Liver (tissue), 9 donors: ENCODE data around the gene TNFRSF8. TPM values are rescaled to one million over a fixed set of nuclear protein-coding genes. Genes with fewer than 3 reads are reported as not detected.

ENCODE experiments used
- DNase-seq: peaks from one replicate; pipeline ENCODE4 v3.0.0-alpha.2; 2017; ENCODE audit warnings: low spot score
- H3K27ac ChIP-seq, 2 donors: one replicate each; pipeline ENCODE4 v1.7.0; 2013; ENCODE audit warnings: inconsistent platforms in 2 of 2, low read length in 2 of 2, control low read depth in 1 of 2, low read depth in 1 of 2, mild to moderate bottlenecking in 1 of 2
- H3K27me3 ChIP-seq, 4 donors: one replicate each; pipeline versions ENCODE4 v1.6.1 to v1.7.0; 2013; ENCODE audit warnings: low read length in 3 of 4, inconsistent platforms in 1 of 4, mild to moderate bottlenecking in 1 of 4, moderate library complexity in 1 of 4; ENCODE audit not compliant: control insufficient read depth in 4 of 4, insufficient read depth in 4 of 4
- H3K36me3 ChIP-seq, 4 donors: one replicate each; pipeline versions ENCODE4 v1.6.1 to v1.7.0; 2013; ENCODE audit warnings: low read length in 3 of 4, mild to moderate bottlenecking in 3 of 4, low read depth in 1 of 4, moderate library complexity in 1 of 4; ENCODE audit not compliant: control insufficient read depth in 4 of 4, insufficient read depth in 3 of 4
- H3K4me1 ChIP-seq, 4 donors: one replicate each; pipeline versions ENCODE4 v1.6.1 to v1.7.0; 2013; ENCODE audit warnings: low read length in 3 of 4, mild to moderate bottlenecking in 3 of 4, moderate library complexity in 1 of 4; ENCODE audit not compliant: control insufficient read depth in 4 of 4, insufficient read depth in 4 of 4
- H3K4me3 ChIP-seq, 3 donors: one replicate each; pipeline versions ENCODE4 v1.6.1 to v1.7.0; 2013; ENCODE audit warnings: low read length in 3 of 3, control low read depth in 1 of 3, low read depth in 1 of 3, mild to moderate bottlenecking in 1 of 3
- H3K9ac ChIP-seq, 2 donors: one replicate each; pipeline ENCODE4 v1.7.0; 2013; ENCODE audit warnings: low read length in 2 of 2, mild to moderate bottlenecking in 2 of 2, moderate library complexity in 2 of 2, control low read depth in 1 of 2, low read depth in 1 of 2
- H3K9me3 ChIP-seq, 4 donors: one replicate each; pipeline versions ENCODE4 v1.6.1 to v1.7.0; 2013; ENCODE audit warnings: low read length in 3 of 4; ENCODE audit not compliant: control insufficient read depth in 4 of 4
- EGR1 ChIP-seq, 2 donors: IDR thresholded peaks; 2 replicates each; pipeline ENCODE4 v1.6.1; 2016 to 2018; ENCODE audit warnings: antibody characterized with exemption in 2 of 2, low read depth in 2 of 2
- FOXA2 ChIP-seq: IDR thresholded peaks from 2 replicates; pipeline ENCODE4 v1.6.1; 2016; ENCODE audit warnings: antibody characterized with exemption
- GABPA ChIP-seq, 2 donors: IDR thresholded peaks in 1 of 2; conservative IDR thresholded peaks in 1 of 2; 2 replicates each; pipeline ENCODE4 v1.6.1; 2016; ENCODE audit warnings: antibody characterized with exemption in 2 of 2, mild to moderate bottlenecking in 1 of 2, moderate library complexity in 1 of 2
- HNF4A ChIP-seq, 2 donors: conservative IDR thresholded peaks; 2 replicates each; pipeline ENCODE4 v1.6.1; 2016; ENCODE audit warnings: antibody characterized with exemption in 2 of 2, mild to moderate bottlenecking in 2 of 2
- HNF4G ChIP-seq: IDR thresholded peaks from 2 replicates; pipeline ENCODE4 v1.6.1; 2016; ENCODE audit warnings: antibody characterized with exemption
- JUND ChIP-seq, 2 donors: IDR thresholded peaks; 2 replicates each; pipeline ENCODE4 v1.6.1; 2016; ENCODE audit warnings: antibody characterized with exemption in 2 of 2
- RAD21 ChIP-seq, 2 donors: IDR thresholded peaks; 2 replicates each; pipeline ENCODE4 v1.6.1; 2016; ENCODE audit warnings: antibody characterized with exemption in 2 of 2, mild to moderate bottlenecking in 2 of 2
- RXRA ChIP-seq, 2 donors: IDR thresholded peaks; 2 replicates each; pipeline ENCODE4 v1.6.1; 2017 to 2018; ENCODE audit warnings: antibody characterized with exemption in 2 of 2, mild to moderate bottlenecking in 1 of 2
- SP1 ChIP-seq: IDR thresholded peaks from 2 replicates; pipeline ENCODE4 v1.6.1; 2018; ENCODE audit warnings: antibody characterized with exemption, mild to moderate bottlenecking
- TAF1 ChIP-seq: conservative IDR thresholded peaks from 2 replicates; pipeline ENCODE4 v1.6.1; 2016; ENCODE audit warnings: antibody characterized with exemption, mild to moderate bottlenecking
- YY1 ChIP-seq: IDR thresholded peaks from 2 replicates; pipeline ENCODE4 v1.6.1; 2016; ENCODE audit warnings: antibody characterized with exemption, mild to moderate bottlenecking
- WGBS: extraction: QIAGEN DNeasy Blood & Tissue Kit; methylation state at CpG from one replicate; pipeline ENCODE4 v1.1.7; 2013; 5-methylcytosine and 5-hydroxymethylcytosine counted together
- polyA plus RNA-seq, 2 donors: library from polyadenylated mRNA; stranded (reverse) in 1 of 2; unstranded in 1 of 2; fragments of 200-250 nt in 1 of 2; fragments of >200 nt in 1 of 2; fragmentation: Nextera tagmentation in 1 of 2; extraction: Ambion mirVana in 1 of 2; gene quantifications; one replicate each; pipeline versions ENCODE4 v1.2.1 to v1.2.3, GENCODE V29; 2013 to 2015
- total RNA-seq, 2 donors: library from RNA; depleted of rRNA; stranded (reverse); fragments of >200 nt; gene quantifications; one replicate each; pipeline ENCODE4 v1.2.3, GENCODE V29; 2014
- TF ChIP-seq, protein P1 (sequence below): IDR thresholded peaks from 2 replicates; pipeline ENCODE4 v1.6.1; 2016; ENCODE audit warnings: antibody characterized with exemption
- TF ChIP-seq, protein P2 (sequence below): IDR thresholded peaks from 2 replicates; pipeline ENCODE4 v1.6.1; 2016; ENCODE audit warnings: antibody characterized with exemption
- TF ChIP-seq, protein P3 (sequence below): IDR thresholded peaks from 2 replicates; pipeline ENCODE4 v1.6.1; 2016; ENCODE audit warnings: antibody characterized with exemption, mild to moderate bottlenecking
- TF ChIP-seq, protein P4 (sequence below): IDR thresholded peaks from 2 replicates; pipeline ENCODE4 v1.6.1; 2016; ENCODE audit warnings: antibody characterized with exemption
- donor health status: healthy.
- donor health status: healthy.
- donor health status: healthy.
- donor health status: healthy.
- donor health status: healthy.

TNFRSF8 gene
- total and polyA plus RNA-seq, 4 donors, result 0.08 to 0.19 (median 0.12) TPM

DNA sequence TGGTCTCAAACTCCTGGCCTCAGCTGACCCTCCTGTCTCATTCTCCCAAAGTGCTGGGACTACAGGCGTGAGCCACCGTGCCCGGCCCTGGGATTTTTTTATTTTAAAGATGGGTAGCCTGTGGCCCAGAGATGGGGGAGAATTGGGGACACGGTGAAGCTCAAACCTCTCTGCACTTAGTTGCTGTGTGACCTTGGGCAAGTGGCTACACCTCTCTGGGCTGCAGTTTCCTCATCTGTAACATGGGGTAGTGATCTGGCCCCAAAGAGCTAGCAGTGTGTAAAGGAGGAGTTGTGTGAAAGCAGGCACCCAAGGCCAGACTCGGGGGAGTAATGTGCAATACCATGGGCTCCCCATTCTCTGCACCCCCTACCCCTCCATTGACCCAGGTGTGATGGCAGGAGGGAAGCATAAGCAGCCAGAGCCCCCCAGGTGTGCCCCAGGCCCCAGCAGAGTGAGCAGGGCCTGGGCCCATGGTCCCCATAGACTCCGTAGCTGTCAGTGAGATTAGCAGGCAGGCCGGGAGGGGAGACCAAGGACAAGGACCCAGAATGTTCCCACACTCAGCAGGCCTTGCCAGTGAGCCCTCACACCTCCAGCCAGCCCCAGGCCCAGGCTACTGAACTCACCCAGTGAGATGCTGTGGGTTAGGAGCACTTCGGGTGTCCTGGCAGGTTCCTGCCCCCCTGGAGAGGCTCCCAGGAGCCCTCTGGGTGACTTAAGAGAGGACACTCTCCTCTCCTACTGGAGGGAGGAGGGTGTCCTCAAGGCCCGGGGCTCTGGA lies 17.9 kb downstream of the TNFRSF8 start (continued):
- TF ChIP-seq, protein P1, sequence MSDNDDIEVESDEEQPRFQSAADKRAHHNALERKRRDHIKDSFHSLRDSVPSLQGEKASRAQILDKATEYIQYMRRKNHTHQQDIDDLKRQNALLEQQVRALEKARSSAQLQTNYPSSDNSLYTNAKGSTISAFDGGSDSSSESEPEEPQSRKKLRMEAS, result no peak
- TF ChIP-seq JUND (IDR thresholded peaks at IDR 0.05) (no peak), RAD21 (IDR thresholded peaks at IDR 0.05) (no peak), RXRA (IDR thresholded peaks at IDR 0.05) (no peak), TAF1 (no peak)

DNA sequence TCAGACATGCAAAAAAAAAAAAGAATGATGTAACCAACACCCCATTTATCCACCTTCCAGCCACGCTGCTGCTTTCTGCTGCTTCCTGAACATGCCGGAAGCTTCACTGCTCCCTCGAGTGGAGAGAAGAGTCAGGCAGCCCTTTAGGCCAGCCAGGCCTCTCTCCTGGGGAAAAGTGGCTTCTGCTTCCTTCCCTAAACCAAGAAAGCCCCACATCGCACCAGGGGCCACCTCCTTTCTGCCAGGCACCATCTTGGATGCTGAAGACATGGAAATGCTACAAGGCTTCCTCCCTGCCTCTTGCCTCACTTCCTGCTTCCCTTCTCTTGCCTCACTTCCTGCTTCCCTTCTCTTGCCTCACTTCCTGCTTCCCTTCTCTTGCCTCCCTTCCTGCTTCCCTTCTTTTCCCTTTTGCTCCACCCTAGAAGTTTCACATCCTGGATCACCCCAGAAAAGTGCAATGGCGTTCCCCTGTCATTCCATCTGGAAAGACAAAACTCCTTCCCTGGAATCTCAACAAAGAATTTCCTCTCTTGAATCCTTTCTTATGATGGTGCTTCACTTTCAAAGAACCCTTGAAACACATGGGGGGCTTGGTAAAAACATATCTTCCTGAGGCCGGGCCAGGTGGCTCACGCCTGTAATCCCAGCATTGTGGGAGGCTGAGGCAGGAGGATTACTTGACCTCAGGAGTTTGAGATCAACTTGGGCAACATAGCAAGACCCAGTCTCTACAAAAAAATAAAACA lies 18.7 kb downstream of the TNFRSF8 start:
- no peak for DNase-seq
- no peaks in the 10 kb centered on the region for H3K36me3 ChIP-seq
- H3K9me3 ChIP-seq, result peaks cover 0 to 2% (median under 1%) of the 10 kb centered on the region in 4 donors
- TF ChIP-seq HNF4G (no peak), RXRA (IDR thresholded peaks at IDR 0.05) (no peak), HNF4A (conservative IDR thresholded peaks at IDR 0.05) (no peak), EGR1 (IDR thresholded peaks at IDR 0.05; ENCODE audit: low read depth in 2 of 2) (no peak), GABPA (IDR thresholded peaks at IDR 0.05 in 1 of 2, conservative IDR thresholded peaks at IDR 0.05 in 1 of 2) (no peak), TAF1 (no peak), SP1 (no peak), FOXA2 (no peak), RAD21 (IDR thresholded peaks at IDR 0.05) (no peak), YY1 (no peak)
- TF ChIP-seq, protein P2, sequence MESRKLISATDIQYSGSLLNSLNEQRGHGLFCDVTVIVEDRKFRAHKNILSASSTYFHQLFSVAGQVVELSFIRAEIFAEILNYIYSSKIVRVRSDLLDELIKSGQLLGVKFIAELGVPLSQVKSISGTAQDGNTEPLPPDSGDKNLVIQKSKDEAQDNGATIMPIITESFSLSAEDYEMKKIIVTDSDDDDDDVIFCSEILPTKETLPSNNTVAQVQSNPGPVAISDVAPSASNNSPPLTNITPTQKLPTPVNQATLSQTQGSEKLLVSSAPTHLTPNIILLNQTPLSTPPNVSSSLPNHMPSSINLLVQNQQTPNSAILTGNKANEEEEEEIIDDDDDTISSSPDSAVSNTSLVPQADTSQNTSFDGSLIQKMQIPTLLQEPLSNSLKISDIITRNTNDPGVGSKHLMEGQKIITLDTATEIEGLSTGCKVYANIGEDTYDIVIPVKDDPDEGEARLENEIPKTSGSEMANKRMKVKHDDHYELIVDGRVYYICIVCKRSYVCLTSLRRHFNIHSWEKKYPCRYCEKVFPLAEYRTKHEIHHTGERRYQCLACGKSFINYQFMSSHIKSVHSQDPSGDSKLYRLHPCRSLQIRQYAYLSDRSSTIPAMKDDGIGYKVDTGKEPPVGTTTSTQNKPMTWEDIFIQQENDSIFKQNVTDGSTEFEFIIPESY, result no peak
- TF ChIP-seq, protein P3, sequence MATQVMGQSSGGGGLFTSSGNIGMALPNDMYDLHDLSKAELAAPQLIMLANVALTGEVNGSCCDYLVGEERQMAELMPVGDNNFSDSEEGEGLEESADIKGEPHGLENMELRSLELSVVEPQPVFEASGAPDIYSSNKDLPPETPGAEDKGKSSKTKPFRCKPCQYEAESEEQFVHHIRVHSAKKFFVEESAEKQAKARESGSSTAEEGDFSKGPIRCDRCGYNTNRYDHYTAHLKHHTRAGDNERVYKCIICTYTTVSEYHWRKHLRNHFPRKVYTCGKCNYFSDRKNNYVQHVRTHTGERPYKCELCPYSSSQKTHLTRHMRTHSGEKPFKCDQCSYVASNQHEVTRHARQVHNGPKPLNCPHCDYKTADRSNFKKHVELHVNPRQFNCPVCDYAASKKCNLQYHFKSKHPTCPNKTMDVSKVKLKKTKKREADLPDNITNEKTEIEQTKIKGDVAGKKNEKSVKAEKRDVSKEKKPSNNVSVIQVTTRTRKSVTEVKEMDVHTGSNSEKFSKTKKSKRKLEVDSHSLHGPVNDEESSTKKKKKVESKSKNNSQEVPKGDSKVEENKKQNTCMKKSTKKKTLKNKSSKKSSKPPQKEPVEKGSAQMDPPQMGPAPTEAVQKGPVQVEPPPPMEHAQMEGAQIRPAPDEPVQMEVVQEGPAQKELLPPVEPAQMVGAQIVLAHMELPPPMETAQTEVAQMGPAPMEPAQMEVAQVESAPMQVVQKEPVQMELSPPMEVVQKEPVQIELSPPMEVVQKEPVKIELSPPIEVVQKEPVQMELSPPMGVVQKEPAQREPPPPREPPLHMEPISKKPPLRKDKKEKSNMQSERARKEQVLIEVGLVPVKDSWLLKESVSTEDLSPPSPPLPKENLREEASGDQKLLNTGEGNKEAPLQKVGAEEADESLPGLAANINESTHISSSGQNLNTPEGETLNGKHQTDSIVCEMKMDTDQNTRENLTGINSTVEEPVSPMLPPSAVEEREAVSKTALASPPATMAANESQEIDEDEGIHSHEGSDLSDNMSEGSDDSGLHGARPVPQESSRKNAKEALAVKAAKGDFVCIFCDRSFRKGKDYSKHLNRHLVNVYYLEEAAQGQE, result no peak
- TF ChIP-seq, protein P4, sequence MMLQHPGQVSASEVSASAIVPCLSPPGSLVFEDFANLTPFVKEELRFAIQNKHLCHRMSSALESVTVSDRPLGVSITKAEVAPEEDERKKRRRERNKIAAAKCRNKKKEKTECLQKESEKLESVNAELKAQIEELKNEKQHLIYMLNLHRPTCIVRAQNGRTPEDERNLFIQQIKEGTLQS, result no peak
- TF ChIP-seq, protein P1, result no peak
- H3K4me1 ChIP-seq, result no peaks in the 10 kb centered on the region
- H3K9ac ChIP-seq, result no peak overlapping the region
- no peaks in the 10 kb centered on the region for H3K27me3 ChIP-seq
- H3K27ac ChIP-seq, result no peak overlapping the region
- no peak overlapping the region for H3K4me3 ChIP-seq
- 90% methylated on average over 7 of the region's 7 CpGs for WGBS
